Measurements from ENCODE around the gene PTCD1. TPM values are rescaled to one million over a fixed set of nuclear protein-coding genes. Genes with fewer than 3 reads are reported as not detected.

PTCD1 gene
- total and polyA plus RNA-seq, 9 of the 15 experiments (the other 6 are each of a cell fraction or from before 2014, with no cell fraction given) = 0.46 to 17.1 (median 6.2) TPM

DNA sequence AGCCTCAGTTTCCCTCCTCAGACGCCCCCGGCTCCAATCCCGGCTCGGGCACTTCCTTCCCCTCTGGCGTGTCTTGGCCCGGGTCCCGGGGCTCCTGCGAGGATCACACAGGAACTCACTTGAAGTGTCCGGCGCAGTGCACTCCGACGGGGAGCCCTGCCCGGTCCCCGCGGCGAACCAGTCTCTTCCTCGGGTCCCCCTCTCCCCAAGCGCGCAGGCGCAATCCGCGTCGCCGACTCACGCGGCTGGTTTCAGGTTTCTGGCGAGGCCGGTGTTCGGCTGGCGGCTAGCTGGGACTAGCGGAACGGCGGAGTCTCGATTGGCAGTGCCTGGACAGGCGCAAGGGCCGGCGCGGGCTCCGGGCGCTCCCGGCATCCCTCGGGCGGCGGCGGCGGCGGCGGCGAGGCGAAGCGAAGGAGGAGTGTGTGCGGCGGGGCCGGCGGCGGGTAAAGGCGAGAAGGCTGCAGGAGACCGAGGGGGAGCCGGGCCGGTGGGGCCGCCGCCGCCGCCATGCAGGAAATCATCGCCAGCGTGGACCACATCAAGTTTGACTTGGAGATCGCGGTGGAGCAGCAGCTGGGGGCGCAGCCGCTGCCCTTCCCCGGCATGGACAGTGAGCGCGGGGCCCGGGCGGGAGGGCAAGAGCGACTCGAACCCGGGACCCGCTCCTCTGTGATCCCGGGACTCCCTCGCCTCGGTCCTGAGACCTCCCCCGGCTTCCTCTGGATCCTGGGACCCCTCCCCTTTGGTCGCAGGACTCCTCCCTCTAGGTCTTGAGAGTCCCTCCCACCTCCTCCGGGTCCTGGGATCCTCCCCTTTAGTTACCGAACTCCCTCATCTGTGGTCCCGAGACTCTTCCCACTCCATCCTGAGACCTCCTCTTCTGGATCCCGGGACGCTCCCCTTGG lies at the start of gene PTCD1, which contains the start of gene CPSF4 (continued):
- TF ChIP-seq, protein P1, sequence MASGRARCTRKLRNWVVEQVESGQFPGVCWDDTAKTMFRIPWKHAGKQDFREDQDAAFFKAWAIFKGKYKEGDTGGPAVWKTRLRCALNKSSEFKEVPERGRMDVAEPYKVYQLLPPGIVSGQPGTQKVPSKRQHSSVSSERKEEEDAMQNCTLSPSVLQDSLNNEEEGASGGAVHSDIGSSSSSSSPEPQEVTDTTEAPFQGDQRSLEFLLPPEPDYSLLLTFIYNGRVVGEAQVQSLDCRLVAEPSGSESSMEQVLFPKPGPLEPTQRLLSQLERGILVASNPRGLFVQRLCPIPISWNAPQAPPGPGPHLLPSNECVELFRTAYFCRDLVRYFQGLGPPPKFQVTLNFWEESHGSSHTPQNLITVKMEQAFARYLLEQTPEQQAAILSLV (tag; IDR thresholded peaks at IDR 0.05) = no peak
- TF ChIP-seq SMC3 (conservative IDR thresholded peaks at IDR 0.05; ENCODE audit: insufficient read depth, low read depth, low read length) (0 out of 2 replicates have a peak, but pooled peaks have one; percentile 17), PPARD (CRISPR knock-in tag; IDR thresholded peaks at IDR 0.05) (no peak), PYGO2 (tag; IDR thresholded peaks at IDR 0.05) (no peak), RBM17 (IDR thresholded peaks at IDR 0.05; ENCODE audit: borderline replicate concordance, low read depth, low read length) (no peak), ZKSCAN8 (CRISPR knock-in tag; IDR thresholded peaks at IDR 0.05) (no peak), ZNF436 (CRISPR knock-in tag; IDR thresholded peaks at IDR 0.05) (peak; percentile 51; the same call in 1 of the 2 replicates), RBFOX2 (IDR thresholded peaks at IDR 0.05; ENCODE audit: low read depth, low read length) (peak; percentile 95), KDM1A (IDR thresholded peaks at IDR 0.05) (no peak), ZNF717 (CRISPR knock-in tag; IDR thresholded peaks at IDR 0.05) (no peak), KLF16 (IDR thresholded peaks at IDR 0.05) (no peak)
- TF ChIP-seq, protein P2, sequence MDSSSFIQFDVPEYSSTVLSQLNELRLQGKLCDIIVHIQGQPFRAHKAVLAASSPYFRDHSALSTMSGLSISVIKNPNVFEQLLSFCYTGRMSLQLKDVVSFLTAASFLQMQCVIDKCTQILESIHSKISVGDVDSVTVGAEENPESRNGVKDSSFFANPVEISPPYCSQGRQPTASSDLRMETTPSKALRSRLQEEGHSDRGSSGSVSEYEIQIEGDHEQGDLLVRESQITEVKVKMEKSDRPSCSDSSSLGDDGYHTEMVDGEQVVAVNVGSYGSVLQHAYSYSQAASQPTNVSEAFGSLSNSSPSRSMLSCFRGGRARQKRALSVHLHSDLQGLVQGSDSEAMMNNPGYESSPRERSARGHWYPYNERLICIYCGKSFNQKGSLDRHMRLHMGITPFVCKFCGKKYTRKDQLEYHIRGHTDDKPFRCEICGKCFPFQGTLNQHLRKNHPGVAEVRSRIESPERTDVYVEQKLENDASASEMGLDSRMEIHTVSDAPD (CRISPR knock-in tag; IDR thresholded peaks at IDR 0.05) = no peak
- TF ChIP-seq, protein P3, sequence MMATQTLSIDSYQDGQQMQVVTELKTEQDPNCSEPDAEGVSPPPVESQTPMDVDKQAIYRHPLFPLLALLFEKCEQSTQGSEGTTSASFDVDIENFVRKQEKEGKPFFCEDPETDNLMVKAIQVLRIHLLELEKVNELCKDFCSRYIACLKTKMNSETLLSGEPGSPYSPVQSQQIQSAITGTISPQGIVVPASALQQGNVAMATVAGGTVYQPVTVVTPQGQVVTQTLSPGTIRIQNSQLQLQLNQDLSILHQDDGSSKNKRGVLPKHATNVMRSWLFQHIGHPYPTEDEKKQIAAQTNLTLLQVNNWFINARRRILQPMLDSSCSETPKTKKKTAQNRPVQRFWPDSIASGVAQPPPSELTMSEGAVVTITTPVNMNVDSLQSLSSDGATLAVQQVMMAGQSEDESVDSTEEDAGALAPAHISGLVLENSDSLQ (IDR thresholded peaks at IDR 0.05) = no peak
- TF ChIP-seq, protein P4, sequence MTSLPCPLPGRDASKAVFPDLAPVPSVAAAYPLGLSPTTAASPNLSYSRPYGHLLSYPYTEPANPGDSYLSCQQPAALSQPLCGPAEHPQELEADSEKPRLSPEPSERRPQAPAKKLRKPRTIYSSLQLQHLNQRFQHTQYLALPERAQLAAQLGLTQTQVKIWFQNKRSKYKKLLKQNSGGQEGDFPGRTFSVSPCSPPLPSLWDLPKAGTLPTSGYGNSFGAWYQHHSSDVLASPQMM (CRISPR knock-in tag; IDR thresholded peaks at IDR 0.05) = no peak
- TF ChIP-seq, protein P5, sequence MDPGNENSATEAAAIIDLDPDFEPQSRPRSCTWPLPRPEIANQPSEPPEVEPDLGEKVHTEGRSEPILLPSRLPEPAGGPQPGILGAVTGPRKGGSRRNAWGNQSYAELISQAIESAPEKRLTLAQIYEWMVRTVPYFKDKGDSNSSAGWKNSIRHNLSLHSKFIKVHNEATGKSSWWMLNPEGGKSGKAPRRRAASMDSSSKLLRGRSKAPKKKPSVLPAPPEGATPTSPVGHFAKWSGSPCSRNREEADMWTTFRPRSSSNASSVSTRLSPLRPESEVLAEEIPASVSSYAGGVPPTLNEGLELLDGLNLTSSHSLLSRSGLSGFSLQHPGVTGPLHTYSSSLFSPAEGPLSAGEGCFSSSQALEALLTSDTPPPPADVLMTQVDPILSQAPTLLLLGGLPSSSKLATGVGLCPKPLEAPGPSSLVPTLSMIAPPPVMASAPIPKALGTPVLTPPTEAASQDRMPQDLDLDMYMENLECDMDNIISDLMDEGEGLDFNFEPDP (CRISPR knock-in tag; IDR thresholded peaks at IDR 0.05) = 0 out of 2 replicates have a peak, but pooled peaks have one; percentile 44
- TF ChIP-seq, protein P6, sequence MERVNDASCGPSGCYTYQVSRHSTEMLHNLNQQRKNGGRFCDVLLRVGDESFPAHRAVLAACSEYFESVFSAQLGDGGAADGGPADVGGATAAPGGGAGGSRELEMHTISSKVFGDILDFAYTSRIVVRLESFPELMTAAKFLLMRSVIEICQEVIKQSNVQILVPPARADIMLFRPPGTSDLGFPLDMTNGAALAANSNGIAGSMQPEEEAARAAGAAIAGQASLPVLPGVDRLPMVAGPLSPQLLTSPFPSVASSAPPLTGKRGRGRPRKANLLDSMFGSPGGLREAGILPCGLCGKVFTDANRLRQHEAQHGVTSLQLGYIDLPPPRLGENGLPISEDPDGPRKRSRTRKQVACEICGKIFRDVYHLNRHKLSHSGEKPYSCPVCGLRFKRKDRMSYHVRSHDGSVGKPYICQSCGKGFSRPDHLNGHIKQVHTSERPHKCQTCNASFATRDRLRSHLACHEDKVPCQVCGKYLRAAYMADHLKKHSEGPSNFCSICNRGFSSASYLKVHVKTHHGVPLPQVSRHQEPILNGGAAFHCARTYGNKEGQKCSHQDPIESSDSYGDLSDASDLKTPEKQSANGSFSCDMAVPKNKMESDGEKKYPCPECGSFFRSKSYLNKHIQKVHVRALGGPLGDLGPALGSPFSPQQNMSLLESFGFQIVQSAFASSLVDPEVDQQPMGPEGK (CRISPR knock-in tag; IDR thresholded peaks at IDR 0.05; ENCODE audit: borderline replicate concordance) = no peak
